Prostate gland (tissue), 2 donors: ENCODE measurements around the gene PAOX. TPM values are rescaled to one million over a fixed set of nuclear protein-coding genes. Genes with fewer than 3 reads are reported as not detected.

Source experiments
- DNase-seq: peaks from one replicate; pipeline ENCODE4 v3.0.0-alpha.2; 2019; ENCODE audit warnings: low spot score
- H3K27ac ChIP-seq, 2 donors: fragments of 200-600 bp; sonication (generic); 2 replicates each; pipeline ENCODE4 v1.5.1; 2017 to 2019
- H3K27me3 ChIP-seq: fragments of 200-600 bp; sonication (generic); replicated peaks from 2 replicates; pipeline ENCODE4 v1.5.1; 2019; ENCODE audit not compliant: insufficient read depth
- H3K36me3 ChIP-seq, 2 donors: fragments of 200-600 bp; sonication (generic); 1 replicate in 1 of 2; 2 replicates in 1 of 2; pipeline versions ENCODE4 v1.5.1 to v1.8.1; 2017 to 2019
- H3K4me1 ChIP-seq: fragments of 200-600 bp; sonication (generic); replicated peaks from 2 replicates; pipeline ENCODE4 v1.5.1; 2019
- H3K4me3 ChIP-seq, 2 donors: fragments of 200-600 bp; sonication (generic); 2 replicates each; pipeline ENCODE4 v1.5.1; 2017 to 2019
- H3K9me3 ChIP-seq: fragments of 200-600 bp; sonication (generic); 2 replicates; pipeline ENCODE4 v1.5.1; 2017
- POLR2A ChIP-seq: fragments of 450-650 bp; IDR thresholded peaks from one replicate; pipeline ENCODE4 v1.6.1; 2016; ENCODE audit warnings: antibody characterized with exemption, mild to moderate bottlenecking
- POLR2AphosphoS5 ChIP-seq: sonication (generic); formaldehyde crosslinking; IDR thresholded peaks from one replicate; pipeline ENCODE4 v1.6.1; 2017; ENCODE audit warnings: antibody characterized with exemption
- WGBS: methylation state at CpG from one replicate; pipeline ENCODE4 v1.1.5; 2018; 5-methylcytosine and 5-hydroxymethylcytosine counted together
- intact Hi-C: fragments of 100-400 bp; cut with DNase I; formaldehyde crosslinking; loops from one replicate; pipeline ENCODE4 v1.14.2; 2022
- total RNA-seq, 2 donors: library from RNA; depleted of rRNA; stranded (reverse); fragments of >200 nt; gene quantifications; one replicate each; pipeline ENCODE4 v1.1.0, GENCODE V29; 2016
- TF ChIP-seq, protein P1 (sequence below), 4 experiments: fragments of 200-600 bp in 2 of 4; fragments of 450-650 bp in 2 of 4; sonication (generic) in 2 of 4; IDR thresholded peaks; 1 replicate in 3 of 4; 2 replicates in 1 of 4; pipeline ENCODE4 v1.5.1; 2016 to 2019; ENCODE audit warnings: antibody characterized with exemption in 4 of 4, mild to moderate bottlenecking in 2 of 4, moderate library complexity in 2 of 4

Gene PAOX
- total RNA-seq, 2 donors from 2014 or later = 17.5 to 20.2 TPM

DNA sequence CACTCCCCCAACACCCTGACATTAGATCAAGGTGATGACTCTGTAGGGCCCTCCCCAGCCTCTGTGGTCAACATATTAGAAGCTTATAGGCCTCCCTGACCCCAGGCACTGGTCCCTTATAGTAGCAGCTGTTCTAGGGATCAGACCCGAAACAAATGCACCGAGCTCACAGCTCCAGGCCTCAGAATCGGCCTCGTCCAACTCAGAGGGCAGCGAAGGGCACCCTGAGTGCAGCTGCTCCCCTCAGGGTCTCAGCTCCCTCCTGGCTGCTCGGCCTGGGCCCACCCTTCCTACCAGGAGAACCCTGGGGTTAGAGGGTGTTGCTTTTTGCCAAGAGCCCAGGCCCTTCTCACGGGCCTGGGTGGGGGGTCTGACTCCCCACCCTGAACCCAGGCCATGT lies 10.9 kb upstream of the PAOX start:
- peaks cover 14 to 23% of the 10 kb centered on the region in 2 donors for H3K36me3 ChIP-seq
- no peak overlapping the region for H3K4me3 ChIP-seq

DNA sequence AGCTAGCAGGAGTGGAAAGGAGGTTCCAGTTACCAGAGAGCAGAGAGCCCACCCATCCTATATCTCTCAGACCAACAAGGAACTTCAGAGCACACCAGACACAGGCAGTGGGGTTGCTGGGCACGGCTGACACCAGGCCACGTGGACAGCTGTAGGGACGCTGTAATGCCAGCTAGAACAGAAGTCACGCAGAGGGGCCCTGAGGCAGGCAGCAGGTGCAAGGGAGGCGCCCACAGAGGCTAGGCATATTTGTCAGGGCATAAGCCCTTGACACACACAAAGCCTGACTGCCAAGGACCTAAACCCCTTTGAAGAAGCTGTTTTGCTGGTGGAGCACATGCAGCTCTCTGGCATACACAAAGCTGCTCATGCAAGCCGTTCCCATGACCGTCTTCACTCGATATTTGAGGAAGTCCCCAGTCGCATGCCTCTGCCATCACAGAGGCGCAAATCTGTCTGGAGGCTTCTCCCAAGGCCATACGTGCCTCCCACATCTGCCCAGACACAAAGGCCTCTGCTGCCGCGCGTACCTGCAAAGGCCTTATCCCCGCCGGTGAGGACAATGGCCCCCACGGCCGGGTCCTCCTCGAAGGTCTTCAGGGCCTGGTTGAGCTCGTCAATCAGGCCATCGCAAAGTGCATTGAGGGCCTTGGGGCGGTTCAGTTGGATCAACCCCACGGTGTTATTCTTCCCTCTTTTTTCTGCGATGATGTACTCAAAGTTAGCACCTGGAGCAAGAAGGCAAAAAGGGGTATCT lies 8.9 kb upstream of the PAOX start:
- H3K27ac ChIP-seq = no peak overlapping the region
- no peak for DNase-seq
- H3K4me3 ChIP-seq = no peak overlapping the region
- no peaks in the 10 kb centered on the region for H3K27me3 ChIP-seq
- peaks cover 14 to 23% of the 10 kb centered on the region in 2 donors for H3K36me3 ChIP-seq
- TF ChIP-seq POLR2AphosphoS5 (no peak), POLR2A (no peak)
- TF ChIP-seq, protein P1, sequence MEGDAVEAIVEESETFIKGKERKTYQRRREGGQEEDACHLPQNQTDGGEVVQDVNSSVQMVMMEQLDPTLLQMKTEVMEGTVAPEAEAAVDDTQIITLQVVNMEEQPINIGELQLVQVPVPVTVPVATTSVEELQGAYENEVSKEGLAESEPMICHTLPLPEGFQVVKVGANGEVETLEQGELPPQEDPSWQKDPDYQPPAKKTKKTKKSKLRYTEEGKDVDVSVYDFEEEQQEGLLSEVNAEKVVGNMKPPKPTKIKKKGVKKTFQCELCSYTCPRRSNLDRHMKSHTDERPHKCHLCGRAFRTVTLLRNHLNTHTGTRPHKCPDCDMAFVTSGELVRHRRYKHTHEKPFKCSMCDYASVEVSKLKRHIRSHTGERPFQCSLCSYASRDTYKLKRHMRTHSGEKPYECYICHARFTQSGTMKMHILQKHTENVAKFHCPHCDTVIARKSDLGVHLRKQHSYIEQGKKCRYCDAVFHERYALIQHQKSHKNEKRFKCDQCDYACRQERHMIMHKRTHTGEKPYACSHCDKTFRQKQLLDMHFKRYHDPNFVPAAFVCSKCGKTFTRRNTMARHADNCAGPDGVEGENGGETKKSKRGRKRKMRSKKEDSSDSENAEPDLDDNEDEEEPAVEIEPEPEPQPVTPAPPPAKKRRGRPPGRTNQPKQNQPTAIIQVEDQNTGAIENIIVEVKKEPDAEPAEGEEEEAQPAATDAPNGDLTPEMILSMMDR (IDR thresholded peaks at IDR 0.05) = no peak
- H3K9me3 ChIP-seq = no peaks in the 10 kb centered on the region
- intact Hi-C loops = no loop called here
- WGBS = 89% methylated on average over 24 of the region's 24 CpGs
- peaks cover 4% of the 10 kb centered on the region for H3K4me1 ChIP-seq

More for the DNA sequence above, 10.9 kb upstream of the PAOX start:
- Histone ChIP-seq H3K4me1 (no peaks in the 10 kb centered on the region), H3K27ac (no peak overlapping the region), H3K9me3 (no peaks in the 10 kb centered on the region), H3K27me3 (no peaks in the 10 kb centered on the region)
- 94% methylated on average over 7 of the region's 7 CpGs for WGBS
- no peak for DNase-seq
- intact Hi-C loops = no loop called here
- TF ChIP-seq, protein P1 (IDR thresholded peaks at IDR 0.05) = no peak
- TF ChIP-seq POLR2AphosphoS5 (no peak), POLR2A (no peak)

DNA sequence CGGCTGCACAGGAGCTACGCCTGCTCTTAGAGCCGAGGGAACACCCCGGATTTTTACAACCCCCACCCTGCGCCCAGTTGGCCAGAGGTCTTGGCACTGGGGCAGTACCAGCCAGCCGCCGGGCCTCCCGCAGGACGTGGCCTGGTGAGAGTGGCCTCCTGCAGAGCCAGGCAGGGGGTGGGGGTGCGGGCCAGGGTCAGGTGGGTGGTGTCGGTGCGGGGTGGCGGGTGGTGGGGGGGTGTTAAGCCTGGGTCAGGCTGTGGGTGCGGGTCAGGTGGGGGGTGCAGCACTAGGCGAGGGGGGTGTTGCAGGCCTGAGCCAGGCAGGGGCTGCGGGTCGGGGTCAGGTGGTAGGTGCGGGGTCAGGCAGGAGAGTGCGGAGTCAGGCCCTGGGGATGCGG lies 6.6 kb upstream of the PAOX start:
- Histone ChIP-seq H3K4me3 (peak overlapping the region; percentile 70 to 85), H3K27me3 (no peaks in the 10 kb centered on the region), H3K4me1 (peaks cover 4% of the 10 kb centered on the region), H3K9me3 (no peaks in the 10 kb centered on the region), H3K27ac (peak overlapping the region in 1 of 2 donors; percentile 89), H3K36me3 (peaks cover 6 to 13% of the 10 kb centered on the region in 2 donors)
- intact Hi-C loops = loop anchor here (2.0 kb wide), 1 partner anchor 22 kb away; the partner anchor contains the start of gene MTG1
- TF ChIP-seq, protein P1 (IDR thresholded peaks at IDR 0.05) = no peak
- no peak for TF ChIP-seq POLR2A
- TF ChIP-seq POLR2AphosphoS5 = no peak
- WGBS = 37% methylated on average over 10 of the region's 20 CpGs
- no peak for DNase-seq

DNA sequence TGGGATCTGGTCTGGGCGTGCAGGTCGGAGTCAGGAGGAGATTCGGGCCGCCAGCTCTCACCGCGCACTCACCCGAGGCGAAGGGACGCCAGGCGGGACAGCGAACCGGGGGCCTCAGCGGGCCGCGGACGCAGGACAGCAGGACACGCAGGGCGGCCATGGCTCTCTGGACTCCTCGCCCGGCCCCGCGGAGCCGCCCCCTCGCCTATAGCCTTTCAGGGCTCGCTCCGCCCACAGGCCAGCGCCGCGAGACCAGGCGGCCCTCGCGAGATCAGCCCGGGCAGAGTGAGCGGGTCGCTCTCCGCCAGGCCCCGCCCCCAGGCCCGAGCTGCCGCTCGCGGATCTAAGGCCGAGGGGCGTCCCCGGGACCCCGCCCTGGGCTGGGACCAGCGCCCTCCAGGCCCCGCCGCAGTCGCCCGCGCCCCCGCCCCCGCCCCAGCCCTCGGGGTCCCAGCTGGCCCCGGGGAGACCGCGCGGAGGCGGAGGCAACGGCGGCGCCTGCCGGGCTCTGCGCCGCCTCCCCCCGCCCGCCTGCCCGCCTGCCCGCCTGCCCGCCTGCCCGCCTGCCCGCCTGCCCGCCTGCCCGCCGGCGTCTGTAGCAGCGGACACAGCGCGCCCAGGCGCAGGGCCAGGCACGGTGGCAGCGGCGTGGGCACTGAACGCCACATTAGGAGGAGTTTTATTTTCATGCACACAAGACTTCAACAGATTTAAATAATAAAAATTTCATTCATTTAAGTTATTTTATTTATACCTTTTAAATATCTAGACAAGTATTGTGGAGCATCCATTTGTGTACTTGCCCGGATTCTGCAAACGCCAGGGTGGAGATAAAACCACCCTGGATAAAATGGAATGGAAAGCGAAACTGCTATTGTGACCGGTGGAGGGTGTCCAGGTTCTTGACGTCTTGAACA lies 5.6 kb upstream of the PAOX start, which contains the start of gene ECHS1:
ECHS1 (minus strand) TSS at position 181 of the 917 bp plus-strand sequence; CDS start at position 160, 21 bp downstream.
- WGBS = 1% methylated on average over 57 of the region's 89 CpGs
- Histone ChIP-seq H3K4me1 (peaks cover 4% of the 10 kb centered on the region), H3K36me3 (peaks cover 6 to 13% of the 10 kb centered on the region in 2 donors), H3K27me3 (no peaks in the 10 kb centered on the region), H3K4me3 (peak within 1 kb of the TSS; percentile 70 to 85), H3K9me3 (no peaks in the 10 kb centered on the region), H3K27ac (peak within 1 kb of the TSS; percentile 86 to 89)
- TF ChIP-seq, protein P1 (IDR thresholded peaks at IDR 0.05) = no peak
- TF ChIP-seq POLR2A (peak; percentile 83), POLR2AphosphoS5 (peak; percentile 68)
- intact Hi-C loops = loop anchor here (2.0 kb wide), 1 partner anchor 21 kb away; the partner anchor contains the start of gene MTG1
- peak; percentile 94 for DNase-seq
